ENCODE results near the gene ASTN2.

Gene ASTN2

GRCh38 chr9:116812231-116813030 lies 602.4 kb downstream of the ASTN2 start:
- no peak overlapping the region for H3K27ac ChIP-seq
- no peak for TF ChIP-seq CTCF (conservative IDR thresholded peaks at IDR 0.05)

- no peak overlapping the region for H3K27ac ChIP-seq
These were observed 605.2 kb downstream of the ASTN2 start for GRCh38 chr9:116809656-116810055.

GRCh38 chr9:116806075-116806474 lies 608.8 kb downstream of the ASTN2 start:
- TF ChIP-seq CTCF (conservative IDR thresholded peaks at IDR 0.05), result no peak
- no peak overlapping the region for H3K27ac ChIP-seq

More at GRCh38 chr9:116809656-116810055, 605.2 kb downstream of the ASTN2 start:
- TF ChIP-seq CTCF (conservative IDR thresholded peaks at IDR 0.05), result no peak

GRCh38 chr9:116800885-116801284 lies 614.0 kb downstream of the ASTN2 start:
- no peak for TF ChIP-seq CTCF (conservative IDR thresholded peaks at IDR 0.05)
- H3K27ac ChIP-seq, result no peak overlapping the region

GRCh38 chr9:116800074-116800473 lies 614.8 kb downstream of the ASTN2 start:
- no peak overlapping the region for H3K27ac ChIP-seq
- TF ChIP-seq CTCF (conservative IDR thresholded peaks at IDR 0.05), result no peak

GRCh38 chr9:116798521-116798920 lies 616.3 kb downstream of the ASTN2 start:
- H3K27ac ChIP-seq, result no peak overlapping the region
- no peak for TF ChIP-seq CTCF (conservative IDR thresholded peaks at IDR 0.05)

- TF ChIP-seq CTCF (conservative IDR thresholded peaks at IDR 0.05), result no peak
- no peak overlapping the region for H3K27ac ChIP-seq
These were observed 617.6 kb downstream of the ASTN2 start for GRCh38 chr9:116797276-116797675.

Data from VCaP (cell line).